Measurements from ENCODE around the gene MATCAP1. TPM values are rescaled to one million over a fixed set of nuclear protein-coding genes. Genes with fewer than 3 reads are reported as not detected.

MATCAP1 gene
- total and polyA plus RNA-seq, 10 of the 15 experiments (the other 5 are each of a cell fraction or from before 2014, with no cell fraction given), result 2.8 to 25.8 (median 8.6) TPM

- 84% methylated on average over 43 of the region's 61 CpGs for WGBS (ENCODE audit: insufficient coverage, insufficient replicate concordance, low lambda C conversion rate, missing lambda C conversion rate)
- no peak overlapping the region for H3K9ac ChIP-seq (ENCODE audit: control insufficient read depth, insufficient read depth, low read length)
- no peak overlapping the region for H2AFZ ChIP-seq (ENCODE audit: control insufficient read depth, low read depth, low read length)
- H3K27me3 ChIP-seq (replicated peaks in 1 of 2; ENCODE audit: control insufficient read depth in 2 of 2, insufficient read depth in 2 of 2, low read length in 1 of 2), result no peaks in the 10 kb centered on the region
- ChIA-PET CTCF (interaction anchor here (0.6 to 10.0 kb wide), 49 partner anchors 10 to 273 kb away, joined by 3 to 98 read pairs (median 5); partner anchors contain the start of genes EXOC3L1, NOL3 and PHAF1), POLR2A (interaction anchor here (0.6 to 1.0 kb wide), 4 partner anchors 15 to 137 kb away, joined by 3 to 6 read pairs (median 4); partner anchors contain the start of gene NOL3), RAD21 (ENCODE audit: unreplicated experiment) (interaction anchor here (0.6 to 2.6 kb wide), 34 partner anchors 13 to 259 kb away, joined by 3 to 69 read pairs (median 4); partner anchors contain the start of genes NOL3 and PHAF1), SMC1A (ENCODE audit: uncharacterized antibody, unreplicated experiment) (interaction anchor here (0.7 to 2.1 kb wide), 11 partner anchors 14 to 180 kb away, joined by 3 to 18 read pairs (median 5); no protein-coding TSS in a partner anchor)
- H3K9me3 ChIP-seq (replicated peaks; ENCODE audit: control insufficient read depth, insufficient read depth, low read length), result no peaks in the 10 kb centered on the region
- no peaks in the 10 kb centered on the region for H3K36me3 ChIP-seq (ENCODE audit: control insufficient read depth in 2 of 2, insufficient read depth in 2 of 2, low read length in 1 of 2)
- intact Hi-C loops (cut with micrococcal nuclease; ENCODE audit: unreplicated experiment) (loop anchor here (1.0 to 5.0 kb wide), 4 partner anchors 52 to 508 kb away; partner anchors contain the start of genes ACD and PARD6A), in situ Hi-C loops (cut with MboI) (loop anchor here (5.0 to 10.0 kb wide), 2 partner anchors 137 to 180 kb away; no protein-coding TSS in a partner anchor)
- peaks cover 11% of the 10 kb centered on the region for H3K79me2 ChIP-seq (ENCODE audit: control insufficient read depth, insufficient read depth, low read length)
- ATAC-seq, result no peak
- H3K4me2 ChIP-seq (ENCODE audit: control insufficient read depth, insufficient read depth), result peak overlapping the region; percentile 87
- FAIRE-seq, result no peak
- peaks cover 25% of the 10 kb centered on the region for H3K4me1 ChIP-seq (ENCODE audit: control insufficient read depth, insufficient read depth, low read length)
- DNase-seq (ENCODE audit: low read depth, low spot score), result no peak
- H3K4me3 ChIP-seq, result peak overlapping the region; percentile 45; the same call in 1 of the 2 replicates
- peaks cover 10% of the 10 kb centered on the region; the same call in 1 of the 2 replicates for H4K20me1 ChIP-seq (ENCODE audit: control insufficient read depth, insufficient read depth)
- no peak for TF ChIP-seq PAX5 (IDR thresholded peaks at IDR 0.05; ENCODE audit: borderline replicate concordance, low read depth, low read length)
- TF ChIP-seq HCFC1 (IDR thresholded peaks at IDR 0.05; ENCODE audit: low read length), result no peak
- TF ChIP-seq, protein P1, sequence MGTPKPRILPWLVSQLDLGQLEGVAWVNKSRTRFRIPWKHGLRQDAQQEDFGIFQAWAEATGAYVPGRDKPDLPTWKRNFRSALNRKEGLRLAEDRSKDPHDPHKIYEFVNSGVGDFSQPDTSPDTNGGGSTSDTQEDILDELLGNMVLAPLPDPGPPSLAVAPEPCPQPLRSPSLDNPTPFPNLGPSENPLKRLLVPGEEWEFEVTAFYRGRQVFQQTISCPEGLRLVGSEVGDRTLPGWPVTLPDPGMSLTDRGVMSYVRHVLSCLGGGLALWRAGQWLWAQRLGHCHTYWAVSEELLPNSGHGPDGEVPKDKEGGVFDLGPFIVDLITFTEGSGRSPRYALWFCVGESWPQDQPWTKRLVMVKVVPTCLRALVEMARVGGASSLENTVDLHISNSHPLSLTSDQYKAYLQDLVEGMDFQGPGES (IDR thresholded peaks at IDR 0.05), result no peak
- no peak for TF ChIP-seq TCF7 (IDR thresholded peaks at IDR 0.05; ENCODE audit: borderline replicate concordance)
- no peak for TF ChIP-seq PML (IDR thresholded peaks at IDR 0.05; ENCODE audit: low read length)
- TF ChIP-seq JUND (IDR thresholded peaks at IDR 0.05; ENCODE audit: low read depth, low read length), result no peak
- no peak for TF ChIP-seq EP300 (IDR thresholded peaks at IDR 0.05; ENCODE audit: borderline replicate concordance in 1 of 2, control insufficient read depth in 1 of 2, low read depth in 2 of 2, low read length in 2 of 2)
- no peak for TF ChIP-seq RFX5 (IDR thresholded peaks at IDR 0.05; ENCODE audit: low read depth, low read length)
- TF ChIP-seq MTA2 (IDR thresholded peaks at IDR 0.05; ENCODE audit: low read depth), result no peak
- no peak for TF ChIP-seq POLR2A (IDR thresholded peaks at IDR 0.05; ENCODE audit: low read depth, low read length)
- no peak for TF ChIP-seq IKZF2 (IDR thresholded peaks at IDR 0.05)
- no peak for TF ChIP-seq ASH2L (IDR thresholded peaks at IDR 0.05; ENCODE audit: borderline replicate concordance, low read depth)
- TF ChIP-seq ATF3 (IDR thresholded peaks at IDR 0.05; ENCODE audit: borderline replicate concordance, extremely low read depth, low read depth, low read length), result no peak
- no peak for TF ChIP-seq FOS (IDR thresholded peaks at IDR 0.05; ENCODE audit: borderline replicate concordance, extremely low read depth, insufficient read length)
- H3K27ac ChIP-seq (ENCODE audit: control insufficient read depth, insufficient read depth), result no peak overlapping the region
- BruUV-seq (replicated peaks), result no TSS peak
Measured at GRCh38 chr16:67154578-67155294, 29.0 kb downstream of the MATCAP1 start.
